Measurements from ENCODE around the gene INTS1. TPM values are rescaled to one million over a fixed set of nuclear protein-coding genes. Genes with fewer than 3 reads are reported as not detected.

INTS1 gene
- polyA plus RNA-seq, 3 donors: 5.5 to 64.3 (median 7.3) TPM

- H3K4me1 ChIP-seq (ENCODE audit: control insufficient read depth in 1 of 2, insufficient read depth in 2 of 2, low read length in 2 of 2): peaks cover 40 to 44% of the 10 kb centered on the region in 2 donors
- H2AFZ ChIP-seq (ENCODE audit: insufficient read depth, low read depth, low read length, poor library complexity, severe bottlenecking): peak overlapping the region; percentile 94
- Mint-ChIP-seq H3K4me3 (peak overlapping the region; percentile 73 to 84), H3K9me3 (peaks cover 0 to 5% (median 0%) of the 10 kb centered on the region in 7 donors), H3K4me1 (peaks cover 43% of the 10 kb centered on the region), H3K36me3 (no peaks in the 10 kb centered on the region), H3K27me3 (ENCODE audit: low read depth in 3 of 3) (peaks cover 2 to 11% (median 5%) of the 10 kb centered on the region in 3 donors), H3K27ac (peak overlapping the region; percentile 76 to 92 (median 88))
- H4K20me1 ChIP-seq (ENCODE audit: insufficient read depth, low read length): no peaks in the 10 kb centered on the region
- no peaks in the 10 kb centered on the region for H3K27me3 ChIP-seq (ENCODE audit: control insufficient read depth in 2 of 2, insufficient read depth in 2 of 2, low read length in 2 of 2)
- peak; percentile 48 to 73 (median 56) for DNase-seq
- H3K36me3 ChIP-seq (replicated peaks in 1 of 2; ENCODE audit: control insufficient read depth in 1 of 2, insufficient read depth in 2 of 2, low read length in 2 of 2): no peaks in the 10 kb centered on the region
- TF ChIP-seq CTCF (IDR thresholded peaks at IDR 0.05): no peak
- peak overlapping the region; percentile 74 for H3K4me2 ChIP-seq (replicated peaks; ENCODE audit: extremely low read depth, low read length, poor library complexity, severe bottlenecking)
- 1% methylated on average over 13 of the region's 20 CpGs for WGBS (ENCODE audit: insufficient coverage)
- peak overlapping the region; percentile 2 to 71 (median 27) for H3K4me3 ChIP-seq (replicated peaks in 1 of 3; ENCODE audit: low read depth in 2 of 3, low read length in 3 of 3)
- H3K79me2 ChIP-seq (ENCODE audit: insufficient read depth, low read length): no peaks in the 10 kb centered on the region
- H3K9ac ChIP-seq (ENCODE audit: insufficient read depth, low read length, poor library complexity, severe bottlenecking): peak overlapping the region; percentile 68
- intact Hi-C loops (cut with micrococcal nuclease): loop anchor here (2.0 to 10.0 kb wide), 2 partner anchors 19 to 51 kb away; no protein-coding TSS in a partner anchor
- H3K9me3 ChIP-seq (replicated peaks in 1 of 2; ENCODE audit: control insufficient read depth in 1 of 2, insufficient read depth in 1 of 2, low read length in 2 of 2): no peaks in the 10 kb centered on the region
- peak overlapping the region; percentile 59 to 75 for H3K27ac ChIP-seq (ENCODE audit: low read depth in 1 of 2, low read length in 2 of 2)
Observed at GRCh38 chr7:1513657-1514095, 9.5 kb upstream of the INTS1 start.

- H3K4me3 Mint-ChIP-seq: peak overlapping the region; percentile 73 to 84
- Histone ChIP-seq H2AFZ (ENCODE audit: insufficient read depth, low read depth, low read length, poor library complexity, severe bottlenecking) (peak overlapping the region; percentile 94), H3K79me2 (ENCODE audit: insufficient read depth, low read length) (no peaks in the 10 kb centered on the region), H3K9me3 (replicated peaks in 1 of 2; ENCODE audit: control insufficient read depth in 1 of 2, insufficient read depth in 1 of 2, low read length in 2 of 2) (no peaks in the 10 kb centered on the region), H3K36me3 (replicated peaks in 1 of 2; ENCODE audit: control insufficient read depth in 1 of 2, insufficient read depth in 2 of 2, low read length in 2 of 2) (no peaks in the 10 kb centered on the region), H3K4me3 (replicated peaks in 1 of 3; ENCODE audit: low read depth in 2 of 3, low read length in 3 of 3) (peak overlapping the region; percentile 2 to 71 (median 27)), H3K4me2 (replicated peaks; ENCODE audit: extremely low read depth, low read length, poor library complexity, severe bottlenecking) (peak overlapping the region; percentile 74), H3K27ac (ENCODE audit: low read depth in 1 of 2, low read length in 2 of 2) (peak overlapping the region; percentile 59 to 75), H3K9ac (ENCODE audit: insufficient read depth, low read length, poor library complexity, severe bottlenecking) (peak overlapping the region; percentile 68), H4K20me1 (ENCODE audit: insufficient read depth, low read length) (no peaks in the 10 kb centered on the region), H3K4me1 (ENCODE audit: control insufficient read depth in 1 of 2, insufficient read depth in 2 of 2, low read length in 2 of 2) (peaks cover 40 to 44% of the 10 kb centered on the region in 2 donors), H3K27me3 (ENCODE audit: control insufficient read depth in 2 of 2, insufficient read depth in 2 of 2, low read length in 2 of 2) (no peaks in the 10 kb centered on the region)
- peaks cover 2 to 11% (median 5%) of the 10 kb centered on the region in 3 donors for H3K27me3 Mint-ChIP-seq (ENCODE audit: low read depth in 3 of 3)
- intact Hi-C loops (cut with micrococcal nuclease): loop anchor here (2.0 to 10.0 kb wide), 2 partner anchors 20 to 52 kb away; no protein-coding TSS in a partner anchor
- peaks cover 43% of the 10 kb centered on the region for H3K4me1 Mint-ChIP-seq
- no peak for TF ChIP-seq CTCF (IDR thresholded peaks at IDR 0.05)
- H3K36me3 Mint-ChIP-seq: no peaks in the 10 kb centered on the region
- WGBS (ENCODE audit: insufficient coverage): under 1% methylated on average over 34 of the region's 35 CpGs
- peak; percentile 86 to 90 (median 87) for DNase-seq
- peak overlapping the region; percentile 76 to 92 (median 88) for H3K27ac Mint-ChIP-seq
- peaks cover 0 to 4% (median 0%) of the 10 kb centered on the region in 7 donors for H3K9me3 Mint-ChIP-seq
Observed at GRCh38 chr7:1512781-1513656, 8.8 kb upstream of the INTS1 start.
